ENCODE measurements around the gene SBF1.
"Not testable (repeated sequence)": the region's sequence is repeated elsewhere in the genome, so short reads cannot be mapped to it uniquely, and the experiment has no call there.

GRCh38 chr22:50432877-50433510, 41.8 kb downstream of the SBF1 start:
- not testable (repeated sequence) for TF ChIP-seq POLR2AphosphoS5, POLR2A, EP300 (IDR thresholded peaks at IDR 0.05)
- TF ChIP-seq, protein P1, sequence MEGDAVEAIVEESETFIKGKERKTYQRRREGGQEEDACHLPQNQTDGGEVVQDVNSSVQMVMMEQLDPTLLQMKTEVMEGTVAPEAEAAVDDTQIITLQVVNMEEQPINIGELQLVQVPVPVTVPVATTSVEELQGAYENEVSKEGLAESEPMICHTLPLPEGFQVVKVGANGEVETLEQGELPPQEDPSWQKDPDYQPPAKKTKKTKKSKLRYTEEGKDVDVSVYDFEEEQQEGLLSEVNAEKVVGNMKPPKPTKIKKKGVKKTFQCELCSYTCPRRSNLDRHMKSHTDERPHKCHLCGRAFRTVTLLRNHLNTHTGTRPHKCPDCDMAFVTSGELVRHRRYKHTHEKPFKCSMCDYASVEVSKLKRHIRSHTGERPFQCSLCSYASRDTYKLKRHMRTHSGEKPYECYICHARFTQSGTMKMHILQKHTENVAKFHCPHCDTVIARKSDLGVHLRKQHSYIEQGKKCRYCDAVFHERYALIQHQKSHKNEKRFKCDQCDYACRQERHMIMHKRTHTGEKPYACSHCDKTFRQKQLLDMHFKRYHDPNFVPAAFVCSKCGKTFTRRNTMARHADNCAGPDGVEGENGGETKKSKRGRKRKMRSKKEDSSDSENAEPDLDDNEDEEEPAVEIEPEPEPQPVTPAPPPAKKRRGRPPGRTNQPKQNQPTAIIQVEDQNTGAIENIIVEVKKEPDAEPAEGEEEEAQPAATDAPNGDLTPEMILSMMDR (IDR thresholded peaks at IDR 0.05): not testable (repeated sequence)

Measured in gastroesophageal sphincter (tissue), 3 donors.